ENCODE results near the gene EIF3F. TPM values are rescaled to one million over a fixed set of nuclear protein-coding genes. Genes with fewer than 3 reads are reported as not detected.
"Not testable (repeated sequence)": the region's sequence is repeated elsewhere in the genome, so short reads cannot be mapped to it uniquely, and the experiment has no call there.

EIF3F gene
- total RNA-seq, 4 donors from 2014 or later, result 132 to 345 (median 190) TPM

DNA sequence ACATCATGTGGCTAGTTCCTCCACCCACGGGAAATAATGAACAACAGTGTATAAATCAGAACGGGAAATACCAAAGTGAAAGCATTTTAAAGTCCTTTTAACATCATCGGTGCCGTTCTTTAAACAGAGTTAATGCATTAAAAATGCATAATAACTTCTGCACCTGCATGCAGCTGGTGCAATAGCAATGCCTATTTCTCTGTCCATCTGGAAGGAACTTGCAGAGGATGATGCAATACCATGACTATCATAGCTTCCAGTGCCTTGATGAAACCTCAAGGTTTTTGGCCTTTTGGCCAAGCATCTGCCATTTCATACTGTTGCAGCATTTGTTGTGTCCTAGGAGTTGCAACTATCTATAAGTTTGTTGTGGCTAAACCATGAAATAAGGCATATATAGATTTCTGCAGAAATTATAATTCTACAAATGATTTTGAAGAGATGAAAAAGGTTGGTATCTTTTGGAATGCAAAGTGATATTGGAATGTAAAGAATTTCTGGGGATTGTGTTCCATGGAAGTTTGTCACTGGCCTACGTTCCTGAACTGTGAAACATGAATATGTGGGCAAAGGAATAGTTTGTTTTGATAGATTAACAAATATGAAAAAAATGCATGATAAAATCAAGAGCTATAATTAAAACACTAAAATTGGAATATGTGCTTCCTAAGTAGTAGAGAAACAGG is 9.8 kb upstream of the EIF3F start:
- Histone ChIP-seq H3K4me1 (no peaks in the 10 kb centered on the region), H3K36me3 (no peaks in the 10 kb centered on the region), H3K4me3 (no peak overlapping the region), H3K9me3 (no peaks in the 10 kb centered on the region), H3K27me3 (no peaks in the 10 kb centered on the region), H3K27ac (no peak overlapping the region)
- TF ChIP-seq POLR2A (IDR thresholded peaks at IDR 0.05), result no peak
- TF ChIP-seq, protein P1, sequence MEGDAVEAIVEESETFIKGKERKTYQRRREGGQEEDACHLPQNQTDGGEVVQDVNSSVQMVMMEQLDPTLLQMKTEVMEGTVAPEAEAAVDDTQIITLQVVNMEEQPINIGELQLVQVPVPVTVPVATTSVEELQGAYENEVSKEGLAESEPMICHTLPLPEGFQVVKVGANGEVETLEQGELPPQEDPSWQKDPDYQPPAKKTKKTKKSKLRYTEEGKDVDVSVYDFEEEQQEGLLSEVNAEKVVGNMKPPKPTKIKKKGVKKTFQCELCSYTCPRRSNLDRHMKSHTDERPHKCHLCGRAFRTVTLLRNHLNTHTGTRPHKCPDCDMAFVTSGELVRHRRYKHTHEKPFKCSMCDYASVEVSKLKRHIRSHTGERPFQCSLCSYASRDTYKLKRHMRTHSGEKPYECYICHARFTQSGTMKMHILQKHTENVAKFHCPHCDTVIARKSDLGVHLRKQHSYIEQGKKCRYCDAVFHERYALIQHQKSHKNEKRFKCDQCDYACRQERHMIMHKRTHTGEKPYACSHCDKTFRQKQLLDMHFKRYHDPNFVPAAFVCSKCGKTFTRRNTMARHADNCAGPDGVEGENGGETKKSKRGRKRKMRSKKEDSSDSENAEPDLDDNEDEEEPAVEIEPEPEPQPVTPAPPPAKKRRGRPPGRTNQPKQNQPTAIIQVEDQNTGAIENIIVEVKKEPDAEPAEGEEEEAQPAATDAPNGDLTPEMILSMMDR (IDR thresholded peaks at IDR 0.05), result no peak
- DNase-seq, result no peak

DNA sequence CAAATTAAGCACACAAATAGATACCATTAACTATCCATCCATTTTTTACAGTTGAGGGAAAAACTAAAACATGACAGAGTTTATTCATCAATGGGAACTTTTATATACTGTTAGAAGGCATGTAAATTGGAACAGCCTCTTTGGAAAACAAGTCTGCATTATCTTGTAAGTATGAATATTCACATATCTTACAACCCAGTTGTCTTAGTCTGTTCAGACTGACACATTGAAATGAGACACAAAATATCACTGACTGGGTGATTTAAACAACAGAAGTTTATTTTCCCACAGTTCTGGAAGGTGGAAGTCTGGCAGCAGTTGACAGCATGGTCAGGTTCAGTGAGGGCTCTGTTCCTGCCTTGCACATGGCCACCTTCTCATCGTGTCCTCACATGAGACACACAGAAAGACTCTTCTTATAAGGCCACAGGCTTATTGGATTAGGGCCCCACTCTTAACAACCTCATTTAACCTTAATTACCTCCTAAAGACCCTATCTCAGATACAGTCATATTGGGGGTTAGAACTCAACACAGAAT is 5.4 kb upstream of the EIF3F start:
- Histone ChIP-seq H3K9me3 (no peaks in the 10 kb centered on the region), H3K4me1 (peaks cover 0 to 4% (median 0%) of the 10 kb centered on the region in 4 donors), H3K36me3 (no peaks in the 10 kb centered on the region), H3K27ac (no peak overlapping the region), H3K27me3 (no peaks in the 10 kb centered on the region), H3K4me3 (no peak overlapping the region)
- no peak for DNase-seq
- TF ChIP-seq, protein P1 (IDR thresholded peaks at IDR 0.05), result no peak
- no peak for TF ChIP-seq POLR2A (IDR thresholded peaks at IDR 0.05)

DNA sequence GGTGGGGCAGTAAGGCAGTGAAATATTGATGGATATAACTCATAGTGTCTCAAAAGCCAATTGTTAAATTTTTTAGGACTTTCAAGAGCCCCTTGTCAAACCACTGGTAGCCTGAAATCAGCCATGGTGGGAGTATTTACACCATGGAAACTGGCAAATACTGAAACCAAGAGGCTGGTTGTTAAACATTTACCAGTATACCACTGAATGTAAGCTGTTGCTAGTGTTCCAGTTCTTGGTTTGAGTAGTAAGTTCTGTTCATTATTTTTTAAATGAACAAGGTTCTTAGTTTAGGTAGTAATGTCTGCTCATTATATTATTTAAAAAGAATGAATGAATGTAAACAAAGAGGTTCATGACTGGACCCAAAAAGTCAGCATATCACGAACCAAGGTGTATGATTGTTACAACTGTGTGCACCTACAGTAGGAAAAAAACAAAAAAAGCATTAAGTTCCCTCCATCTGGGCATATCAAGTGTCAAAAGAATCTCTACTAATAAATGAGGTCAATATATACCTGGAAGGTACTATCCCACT is 4.5 kb upstream of the EIF3F start:
- no peaks in the 10 kb centered on the region for H3K9me3 ChIP-seq
- H3K36me3 ChIP-seq, result no peaks in the 10 kb centered on the region
- H3K27ac ChIP-seq, result no peak overlapping the region
- no peak for TF ChIP-seq POLR2A (IDR thresholded peaks at IDR 0.05)
- TF ChIP-seq, protein P1 (IDR thresholded peaks at IDR 0.05), result no peak
- DNase-seq, result no peak
- no peaks in the 10 kb centered on the region for H3K27me3 ChIP-seq
- peaks cover 0 to 4% (median 0%) of the 10 kb centered on the region in 4 donors for H3K4me1 ChIP-seq
- no peak overlapping the region for H3K4me3 ChIP-seq

DNA sequence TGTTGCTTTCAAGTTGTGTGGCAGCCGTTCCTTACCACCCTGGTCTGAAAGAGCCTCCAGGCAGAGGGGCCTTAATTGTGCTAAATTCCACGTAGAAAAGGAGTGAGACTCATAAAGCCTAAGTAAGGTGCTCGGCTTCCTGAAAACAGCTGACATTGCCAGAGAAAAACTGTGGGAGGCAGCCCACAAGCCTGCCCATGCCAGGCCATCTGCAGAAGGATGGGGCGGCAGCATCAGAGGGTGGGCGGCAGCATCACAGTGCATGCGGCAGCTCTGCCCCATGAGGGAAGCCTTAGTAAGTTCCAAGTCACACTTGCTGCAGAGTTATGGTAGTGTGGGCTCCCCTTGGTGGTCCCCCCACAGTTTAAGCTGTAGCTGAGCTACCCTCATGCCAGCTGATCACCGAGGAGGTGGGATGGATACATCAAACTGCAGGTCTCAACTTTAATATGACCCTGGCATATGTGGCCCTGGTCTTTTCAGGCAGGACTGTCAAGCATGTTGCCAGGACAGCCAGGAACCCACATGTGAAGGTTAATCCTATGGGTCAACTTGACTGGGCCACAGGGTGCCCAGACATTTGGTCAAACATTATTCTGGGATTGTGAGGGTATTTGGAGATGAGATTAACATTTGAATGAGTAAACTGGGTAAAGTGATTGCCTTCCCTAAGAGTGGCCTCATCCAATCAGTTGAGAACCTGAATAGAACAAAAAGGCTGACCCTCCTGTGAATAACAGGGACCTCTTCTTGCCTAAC is 3.1 kb upstream of the EIF3F start:
- no peaks in the 10 kb centered on the region for H3K27me3 ChIP-seq
- peaks cover 0 to 15% (median 6%) of the 10 kb centered on the region in 4 donors for H3K4me1 ChIP-seq

DNA sequence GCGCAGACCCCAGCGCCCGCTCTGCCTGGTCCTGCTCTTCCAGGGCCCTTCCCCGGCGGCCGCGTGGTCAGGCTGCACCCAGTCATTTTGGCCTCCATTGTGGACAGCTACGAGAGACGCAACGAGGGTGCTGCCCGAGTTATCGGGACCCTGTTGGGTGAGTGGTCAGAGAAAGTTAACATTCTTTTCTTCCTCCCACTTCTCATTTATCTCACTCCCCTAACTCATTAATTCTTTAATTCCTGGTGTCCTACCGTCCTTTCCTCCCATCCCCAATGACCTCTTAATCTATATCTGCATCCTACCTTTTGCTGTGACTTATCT is 385 bp downstream of the EIF3F start:
- not testable (repeated sequence) for DNase-seq, H3K9me3 ChIP-seq, H3K27me3 ChIP-seq
- Histone ChIP-seq H3K27ac (peak overlapping the region; percentile 64 to 78 (median 76)), H3K4me3 (peak overlapping the region; percentile 77 to 92 (median 91)), H3K36me3 (peaks cover 0 to 19% (median 0%) of the 10 kb centered on the region in 3 donors), H3K4me1 (peaks cover 0 to 22% (median 8%) of the 10 kb centered on the region in 4 donors)

More for the DNA sequence above, 3.1 kb upstream of the EIF3F start:
- TF ChIP-seq, protein P1 (IDR thresholded peaks at IDR 0.05), result no peak
- no peak for TF ChIP-seq POLR2A (IDR thresholded peaks at IDR 0.05)
- Histone ChIP-seq H3K9me3 (no peaks in the 10 kb centered on the region), H3K36me3 (peaks cover 0 to 2% (median 0%) of the 10 kb centered on the region in 3 donors), H3K4me3 (no peak overlapping the region), H3K27ac (no peak overlapping the region)
- no peak for DNase-seq

All from Peyer's patch (tissue), 4 donors.